ENCODE measurements around the gene DCUN1D2. TPM values are rescaled to one million over a fixed set of nuclear protein-coding genes. Genes with fewer than 3 reads are reported as not detected.

DCUN1D2 gene
- total RNA-seq, 1 experiment from 2014 or later = 38.6 TPM

DNA sequence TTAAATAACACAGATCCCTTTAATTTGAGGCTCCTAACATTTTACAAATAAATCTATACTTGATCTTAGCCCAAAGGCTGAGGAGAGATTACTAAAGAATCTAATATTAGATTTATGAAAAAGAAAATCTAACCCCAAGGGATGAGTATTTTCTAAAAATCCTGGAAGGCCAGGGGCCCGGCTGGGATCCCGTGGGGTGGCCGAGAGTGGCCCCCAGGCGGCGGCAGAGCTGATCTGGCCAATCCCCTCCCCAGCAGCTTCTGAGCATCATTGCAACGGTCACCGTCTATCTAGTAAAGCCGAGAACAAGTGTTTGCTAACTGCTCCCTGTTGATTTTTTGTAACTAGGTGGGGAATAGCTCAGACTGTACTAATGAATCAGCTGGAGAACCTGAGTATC lies 74.7 kb downstream of the DCUN1D2 start:
- no TSS peak for BruUV-seq (replicated peaks)
- no peak for TF ChIP-seq EZH2 (IDR thresholded peaks at IDR 0.05; ENCODE audit: borderline replicate concordance, low read depth, low read length, poor library complexity, severe bottlenecking)
- TF ChIP-seq, protein P1, sequence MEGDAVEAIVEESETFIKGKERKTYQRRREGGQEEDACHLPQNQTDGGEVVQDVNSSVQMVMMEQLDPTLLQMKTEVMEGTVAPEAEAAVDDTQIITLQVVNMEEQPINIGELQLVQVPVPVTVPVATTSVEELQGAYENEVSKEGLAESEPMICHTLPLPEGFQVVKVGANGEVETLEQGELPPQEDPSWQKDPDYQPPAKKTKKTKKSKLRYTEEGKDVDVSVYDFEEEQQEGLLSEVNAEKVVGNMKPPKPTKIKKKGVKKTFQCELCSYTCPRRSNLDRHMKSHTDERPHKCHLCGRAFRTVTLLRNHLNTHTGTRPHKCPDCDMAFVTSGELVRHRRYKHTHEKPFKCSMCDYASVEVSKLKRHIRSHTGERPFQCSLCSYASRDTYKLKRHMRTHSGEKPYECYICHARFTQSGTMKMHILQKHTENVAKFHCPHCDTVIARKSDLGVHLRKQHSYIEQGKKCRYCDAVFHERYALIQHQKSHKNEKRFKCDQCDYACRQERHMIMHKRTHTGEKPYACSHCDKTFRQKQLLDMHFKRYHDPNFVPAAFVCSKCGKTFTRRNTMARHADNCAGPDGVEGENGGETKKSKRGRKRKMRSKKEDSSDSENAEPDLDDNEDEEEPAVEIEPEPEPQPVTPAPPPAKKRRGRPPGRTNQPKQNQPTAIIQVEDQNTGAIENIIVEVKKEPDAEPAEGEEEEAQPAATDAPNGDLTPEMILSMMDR (conservative IDR thresholded peaks at IDR 0.05; ENCODE audit: low read depth, low read length) = no peak
- Histone ChIP-seq H3K4me3 (ENCODE audit: low read depth, low read length, poor library complexity, severe bottlenecking) (no peak overlapping the region), H3K36me3 (ENCODE audit: insufficient read depth, low read length, poor library complexity, severe bottlenecking) (no peaks in the 10 kb centered on the region), H3K9me3 (ENCODE audit: low read depth, low read length, poor library complexity, severe bottlenecking) (no peaks in the 10 kb centered on the region), H3K27ac (ENCODE audit: low read depth, low read length, poor library complexity, severe bottlenecking) (no peak overlapping the region), H3K4me1 (ENCODE audit: insufficient read depth, low read length, poor library complexity, severe bottlenecking) (no peaks in the 10 kb centered on the region), H3K27me3 (replicated peaks; ENCODE audit: insufficient read depth, low read depth, low read length, poor library complexity) (peaks cover 8% of the 10 kb centered on the region)
- ChIA-PET POLR2A (ENCODE audit: low non-redundant PET) (no interaction called here), CTCF (no interaction called here)
- DNase-seq (ENCODE audit: low spot score) = no peak
- intact Hi-C loops (cut with micrococcal nuclease; ENCODE audit: unreplicated experiment) = no loop called here

DNA sequence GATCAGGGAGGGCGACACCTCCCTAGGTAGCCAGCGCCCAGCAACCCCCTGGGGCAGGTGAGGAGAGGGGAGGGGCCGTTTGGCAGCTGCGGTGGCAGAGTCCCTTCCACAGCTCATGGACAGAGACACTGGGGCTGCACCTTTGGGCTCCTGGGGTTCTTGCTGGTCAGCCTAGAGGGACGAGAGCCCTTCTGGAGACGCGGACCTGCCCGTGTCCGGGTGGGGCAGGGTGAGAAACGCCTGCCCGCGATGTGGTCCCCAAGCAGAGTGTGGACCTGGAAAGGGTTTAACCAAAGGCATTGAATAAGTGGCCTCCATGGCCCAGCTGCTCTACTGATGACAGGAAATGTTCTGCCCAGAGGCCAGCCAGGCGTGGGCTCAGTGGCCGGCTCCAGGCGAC lies 75.5 kb downstream of the DCUN1D2 start:
- no peak for DNase-seq (ENCODE audit: low spot score)
- ChIA-PET POLR2A (ENCODE audit: low non-redundant PET) (no interaction called here), CTCF (no interaction called here)
- intact Hi-C loops (cut with micrococcal nuclease; ENCODE audit: unreplicated experiment) = no loop called here
- no TSS peak for BruUV-seq (replicated peaks)
- peaks cover 16% of the 10 kb centered on the region for H3K27me3 ChIP-seq (replicated peaks; ENCODE audit: insufficient read depth, low read depth, low read length, poor library complexity)
- H3K4me1 ChIP-seq (ENCODE audit: insufficient read depth, low read length, poor library complexity, severe bottlenecking) = no peaks in the 10 kb centered on the region
- no peaks in the 10 kb centered on the region for H3K36me3 ChIP-seq (ENCODE audit: insufficient read depth, low read length, poor library complexity, severe bottlenecking)
- no peak overlapping the region for H3K27ac ChIP-seq (ENCODE audit: low read depth, low read length, poor library complexity, severe bottlenecking)
- TF ChIP-seq, protein P1 (conservative IDR thresholded peaks at IDR 0.05; ENCODE audit: low read depth, low read length) = no peak
- TF ChIP-seq EZH2 (IDR thresholded peaks at IDR 0.05; ENCODE audit: borderline replicate concordance, low read depth, low read length, poor library complexity, severe bottlenecking) = no peak
- H3K4me3 ChIP-seq (ENCODE audit: low read depth, low read length, poor library complexity, severe bottlenecking) = no peak overlapping the region
- no peaks in the 10 kb centered on the region for H3K9me3 ChIP-seq (ENCODE audit: low read depth, low read length, poor library complexity, severe bottlenecking)

DNA sequence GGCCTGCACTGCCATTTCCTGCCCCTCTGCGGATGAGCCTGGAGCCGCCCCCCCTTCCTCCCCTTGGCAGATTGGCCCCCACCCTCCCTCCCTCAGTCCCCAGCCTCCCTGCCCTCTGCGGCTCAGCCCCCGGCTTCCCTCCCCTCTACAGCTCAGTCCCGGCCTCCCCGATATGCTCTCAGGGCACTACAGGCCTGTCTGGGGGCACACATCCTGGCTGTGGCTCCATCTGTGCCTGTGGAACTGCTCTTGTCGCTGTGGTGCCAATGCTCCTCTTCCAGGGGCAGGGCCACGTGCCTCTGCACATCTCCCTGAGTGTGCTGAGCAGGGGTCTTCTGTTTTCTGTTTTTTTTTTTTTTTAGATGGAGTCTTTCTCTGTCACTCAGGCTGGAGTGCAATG lies 76.2 kb downstream of the DCUN1D2 start:
- H3K4me1 ChIP-seq (ENCODE audit: insufficient read depth, low read length, poor library complexity, severe bottlenecking) = no peaks in the 10 kb centered on the region
- H3K9me3 ChIP-seq (ENCODE audit: low read depth, low read length, poor library complexity, severe bottlenecking) = no peaks in the 10 kb centered on the region
- no peak overlapping the region for H3K4me3 ChIP-seq (ENCODE audit: low read depth, low read length, poor library complexity, severe bottlenecking)
- DNase-seq (ENCODE audit: low spot score) = no peak
- H3K36me3 ChIP-seq (ENCODE audit: insufficient read depth, low read length, poor library complexity, severe bottlenecking) = no peaks in the 10 kb centered on the region
- no peak overlapping the region for H3K27ac ChIP-seq (ENCODE audit: low read depth, low read length, poor library complexity, severe bottlenecking)
- H3K27me3 ChIP-seq (replicated peaks; ENCODE audit: insufficient read depth, low read depth, low read length, poor library complexity) = peaks cover 19% of the 10 kb centered on the region
- TF ChIP-seq, protein P1 (conservative IDR thresholded peaks at IDR 0.05; ENCODE audit: low read depth, low read length) = no peak
- no peak for TF ChIP-seq EZH2 (IDR thresholded peaks at IDR 0.05; ENCODE audit: borderline replicate concordance, low read depth, low read length, poor library complexity, severe bottlenecking)
- intact Hi-C loops (cut with micrococcal nuclease; ENCODE audit: unreplicated experiment) = no loop called here
- ChIA-PET CTCF (no interaction called here), POLR2A (ENCODE audit: low non-redundant PET) (no interaction called here)
- BruUV-seq (replicated peaks) = no TSS peak
